Measurements from ENCODE around the gene PDE11A.

DNA sequence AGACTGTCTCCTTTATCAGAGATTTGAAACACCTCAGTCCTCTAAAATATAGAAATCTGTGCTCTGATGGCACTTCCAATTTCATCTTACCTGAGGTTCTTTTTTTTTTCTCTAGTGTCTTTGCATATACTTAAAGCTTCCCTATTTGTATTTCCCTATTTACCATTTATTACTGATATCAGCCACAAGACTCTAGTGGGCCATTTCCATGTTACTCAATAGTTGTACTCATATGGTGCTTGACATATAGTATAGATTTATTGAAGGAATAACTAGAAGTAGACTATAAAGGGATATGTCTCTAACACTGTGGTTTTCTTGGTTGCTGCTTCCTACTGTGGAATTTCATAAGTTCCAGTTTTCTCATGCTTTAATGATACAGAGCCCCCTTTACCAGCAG is 42.7 kb upstream of the PDE11A start:
- TF ChIP-seq POLR2A (IDR thresholded peaks at IDR 0.05; ENCODE audit: low read depth, low read length) (no peak), POLR2AphosphoS5 (IDR thresholded peaks at IDR 0.05; ENCODE audit: low read depth, low read length) (no peak), TAF1 (IDR thresholded peaks at IDR 0.05; ENCODE audit: low read depth, low read length) (no peak)
